Keratinocyte (primary cell): ENCODE results near the gene ACOT4. TPM values are rescaled to one million over a fixed set of nuclear protein-coding genes. Genes with fewer than 3 reads are reported as not detected.

Source experiments
- DNase-seq: peaks from one replicate; pipeline ENCODE4 v3.0.0-alpha.2; 2011; ENCODE audit warnings: low read depth, missing footprints, low spot score
- FAIRE-seq: peaks from 2 replicates; lab custom pipeline; 2011; peaks lifted over from hg19 to GRCh38; lab: Jason Lieb, UNC
- H2AFZ ChIP-seq: 2 replicates; pipeline ENCODE4 v1.6.0; 2012; ENCODE audit warnings: low read length, control low read depth, inconsistent platforms; ENCODE audit not compliant: control insufficient read depth
- H3K27ac ChIP-seq: 2 replicates; pipeline ENCODE4 v1.5.1; 2011; ENCODE audit warnings: low read length; ENCODE audit not compliant: control insufficient read depth, insufficient read depth
- H3K27me3 ChIP-seq: 3 replicates; pipeline ENCODE4 v1.6.0; 2011; ENCODE audit warnings: low read length; ENCODE audit not compliant: control insufficient read depth, insufficient read depth; ENCODE audit errors: extremely low read depth
- H3K36me3 ChIP-seq, 2 experiments: 2 replicates in 1 of 2; 3 replicates in 1 of 2; pipeline ENCODE4 v1.5.1; 2011; ENCODE audit warnings: low read length in 2 of 2, mild to moderate bottlenecking in 1 of 2; ENCODE audit not compliant: control insufficient read depth in 2 of 2, insufficient read depth in 2 of 2; ENCODE audit errors: extremely low read depth in 1 of 2
- H3K4me1 ChIP-seq: 3 replicates; pipeline ENCODE4 v1.5.1; 2011; ENCODE audit warnings: low read length; ENCODE audit not compliant: control insufficient read depth, insufficient read depth; ENCODE audit errors: extremely low read depth
- H3K4me2 ChIP-seq: 3 replicates; pipeline ENCODE4 v1.6.0; 2011; ENCODE audit warnings: low read depth, low read length; ENCODE audit not compliant: control insufficient read depth, insufficient read depth; ENCODE audit errors: extremely low read depth
- H3K4me3 ChIP-seq, 3 experiments: fragments of 200-600 bp in 1 of 3; sonication (generic) in 1 of 3; 2 replicates in 2 of 3; 3 replicates in 1 of 3; pipeline ENCODE4 v1.5.1; 2011 to 2016; ENCODE audit warnings: low read length in 3 of 3, mild to moderate bottlenecking in 3 of 3, control low read depth in 2 of 3, inconsistent platforms in 1 of 3, low read depth in 1 of 3, mixed read lengths in 1 of 3, mixed run types in 1 of 3, moderate library complexity in 1 of 3; ENCODE audit not compliant: control insufficient read depth in 2 of 3, insufficient read depth in 2 of 3; ENCODE audit errors: extremely low read depth in 1 of 3
- H3K79me2 ChIP-seq: 2 replicates; pipeline ENCODE4 v1.6.0; 2012; ENCODE audit warnings: low read length; ENCODE audit not compliant: control insufficient read depth, insufficient read depth
- H3K9ac ChIP-seq: 3 replicates; pipeline ENCODE4 v1.6.0; 2011; ENCODE audit warnings: low read length; ENCODE audit not compliant: control insufficient read depth, insufficient read depth; ENCODE audit errors: extremely low read depth
- H3K9me1 ChIP-seq: 3 replicates; pipeline ENCODE4 v1.6.0; 2011; ENCODE audit warnings: low read length; ENCODE audit not compliant: control insufficient read depth, insufficient read depth; ENCODE audit errors: extremely low read depth
- H3K9me3 ChIP-seq: 2 replicates; pipeline ENCODE4 v1.5.1; 2012; ENCODE audit warnings: low read depth, low read length; ENCODE audit not compliant: control insufficient read depth
- H4K20me1 ChIP-seq: 3 replicates; pipeline ENCODE4 v1.6.0; 2011; ENCODE audit warnings: low read length; ENCODE audit not compliant: control insufficient read depth, insufficient read depth; ENCODE audit errors: extremely low read depth
- EZH2 ChIP-seq: IDR thresholded peaks from one replicate; pipeline ENCODE4 v1.6.1; 2012; ENCODE audit warnings: inconsistent platforms, mild to moderate bottlenecking, low read length, moderate library complexity
- dilution Hi-C: fragments of 300-500 bp; cut with MboI; formaldehyde crosslinking; loops from one replicate; pipeline ENCODE4 v1.7.0; 2020; ENCODE audit warnings: low sequenced_read_pairs; ENCODE audit not compliant: extremely low pct_ligation_motif_present
- polyA plus RNA-seq, 5 experiments: library from polyadenylated mRNA; depleted of rRNA in 3 of 5; stranded (reverse) in 3 of 5; stranded (forward) in 1 of 5; unstranded in 1 of 5; fragments of >200 nt; gene quantifications; 1 replicate in 1 of 5; 2 replicates in 3 of 5; 3 replicates in 1 of 5; pipeline versions ENCODE4 v1.2.1 to v1.2.3, GENCODE V29; 2011 to 2012; ENCODE audit warnings: missing spikeins in 2 of 5, low read depth in 1 of 5, low replicate concordance in 1 of 5
- TF ChIP-seq, protein P1 (sequence below), 3 experiments: IDR thresholded peaks in 1 of 3; conservative IDR thresholded peaks in 1 of 3; optimal IDR thresholded peaks in 1 of 3; 2 replicates in 2 of 3; 3 replicates in 1 of 3; pipeline versions ENCODE3 to v1.5.1; 2011; ENCODE audit warnings: low read length in 3 of 3, mild to moderate bottlenecking in 3 of 3, moderate library complexity in 2 of 3, control low read depth in 1 of 3, inconsistent platforms in 1 of 3; ENCODE audit not compliant: insufficient read depth in 2 of 3; ENCODE audit errors: extremely low read depth in 1 of 3

Gene ACOT4
- polyA plus RNA-seq, 1 donor (not counting 4 experiments of a cell fraction or from before 2014, with no cell fraction given): 0.29 TPM

DNA sequence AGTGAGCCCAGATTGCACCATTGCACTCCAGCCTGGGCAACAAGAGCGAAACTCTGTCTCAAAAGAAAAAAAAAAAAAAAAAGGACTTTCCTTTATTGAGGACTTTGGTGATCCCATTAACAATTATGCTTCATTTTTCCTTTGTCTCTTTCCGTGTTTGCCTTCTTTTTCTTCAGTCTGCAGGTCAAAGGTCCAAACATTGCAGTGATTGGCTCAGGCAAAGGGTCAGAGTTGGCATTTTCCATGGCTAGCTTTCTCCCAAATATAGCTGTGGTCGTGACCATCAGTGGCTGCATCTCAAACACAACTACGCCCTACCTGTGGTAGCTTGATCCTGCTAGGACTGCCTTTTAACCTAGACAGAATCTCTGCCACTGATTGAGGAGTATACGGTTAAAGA lies 46.2 kb downstream of the ACOT4 start:
- H4K20me1 ChIP-seq: no peaks in the 10 kb centered on the region
- DNase-seq (no peak), FAIRE-seq (no peak)
- H3K9me3 ChIP-seq: no peaks in the 10 kb centered on the region
- no peaks in the 10 kb centered on the region for H3K9me1 ChIP-seq
- dilution Hi-C loops: no loop called here
- H3K27me3 ChIP-seq: peaks cover 10% of the 10 kb centered on the region
- H3K79me2 ChIP-seq: no peaks in the 10 kb centered on the region
- H3K36me3 ChIP-seq: no peaks in the 10 kb centered on the region
- H3K4me2 ChIP-seq: no peak overlapping the region
- H3K27ac ChIP-seq: no peak overlapping the region
- no peak overlapping the region for H3K4me3 ChIP-seq
- TF ChIP-seq, protein P1, sequence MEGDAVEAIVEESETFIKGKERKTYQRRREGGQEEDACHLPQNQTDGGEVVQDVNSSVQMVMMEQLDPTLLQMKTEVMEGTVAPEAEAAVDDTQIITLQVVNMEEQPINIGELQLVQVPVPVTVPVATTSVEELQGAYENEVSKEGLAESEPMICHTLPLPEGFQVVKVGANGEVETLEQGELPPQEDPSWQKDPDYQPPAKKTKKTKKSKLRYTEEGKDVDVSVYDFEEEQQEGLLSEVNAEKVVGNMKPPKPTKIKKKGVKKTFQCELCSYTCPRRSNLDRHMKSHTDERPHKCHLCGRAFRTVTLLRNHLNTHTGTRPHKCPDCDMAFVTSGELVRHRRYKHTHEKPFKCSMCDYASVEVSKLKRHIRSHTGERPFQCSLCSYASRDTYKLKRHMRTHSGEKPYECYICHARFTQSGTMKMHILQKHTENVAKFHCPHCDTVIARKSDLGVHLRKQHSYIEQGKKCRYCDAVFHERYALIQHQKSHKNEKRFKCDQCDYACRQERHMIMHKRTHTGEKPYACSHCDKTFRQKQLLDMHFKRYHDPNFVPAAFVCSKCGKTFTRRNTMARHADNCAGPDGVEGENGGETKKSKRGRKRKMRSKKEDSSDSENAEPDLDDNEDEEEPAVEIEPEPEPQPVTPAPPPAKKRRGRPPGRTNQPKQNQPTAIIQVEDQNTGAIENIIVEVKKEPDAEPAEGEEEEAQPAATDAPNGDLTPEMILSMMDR (optimal IDR thresholded peaks at IDR 0.05 in 1 of 3, IDR thresholded peaks at IDR 0.05 in 1 of 3, conservative IDR thresholded peaks at IDR 0.05 in 1 of 3; ENCODE audit: extremely low read depth in 1 of 3, insufficient read depth in 2 of 3, low read length in 3 of 3): no peak
- TF ChIP-seq EZH2: no peak
- peaks cover 6% of the 10 kb centered on the region for H3K4me1 ChIP-seq
- H3K9ac ChIP-seq: no peak overlapping the region
- H2AFZ ChIP-seq: no peak overlapping the region

GRCh38 chr14:73640796-73641365 lies 49.2 kb downstream of the ACOT4 start:
- DNase-seq (no peak), FAIRE-seq (no peak)
- Histone ChIP-seq H3K4me1 (peaks cover 6% of the 10 kb centered on the region), H4K20me1 (no peaks in the 10 kb centered on the region), H3K9me3 (no peaks in the 10 kb centered on the region), H3K4me3 (no peak overlapping the region), H3K79me2 (peaks cover 1% of the 10 kb centered on the region), H3K9me1 (no peaks in the 10 kb centered on the region), H3K9ac (no peak overlapping the region), H3K36me3 (no peaks in the 10 kb centered on the region), H3K4me2 (no peak overlapping the region), H3K27me3 (no peaks in the 10 kb centered on the region), H3K27ac (no peak overlapping the region), H2AFZ (no peak overlapping the region)
- TF ChIP-seq, protein P1 (optimal IDR thresholded peaks at IDR 0.05 in 1 of 3, IDR thresholded peaks at IDR 0.05 in 1 of 3, conservative IDR thresholded peaks at IDR 0.05 in 1 of 3; ENCODE audit: extremely low read depth in 1 of 3, insufficient read depth in 2 of 3, low read length in 3 of 3): no peak
- TF ChIP-seq EZH2: no peak
- dilution Hi-C loops: no loop called here
